HEK293 (cell line): ENCODE data around the gene RDH16.

ENCODE experiments used
- CTCF ChIA-PET: fragments of 350-600 bp; formaldehyde crosslinking; extraction: SDS; loops from one replicate; lab custom pipeline; 2021; ENCODE audit warnings: antibody characterized with exemption; lab: Yijun Ruan, JAX
- POLR2A ChIA-PET: fragments of 300-600 bp; formaldehyde crosslinking; extraction: SDS; loops from one replicate; lab custom pipeline; 2020; ENCODE audit warnings: antibody characterized with exemption, inconsistent platforms; lab: Yijun Ruan, JAX
- H3K27ac ChIP-seq: fragments of 200-500 bp; sonication (Bioruptor generic); 2 replicates; pipeline ENCODE4 v1.5.1; 2014; ENCODE audit warnings: low read depth, low read length, control low read depth, inconsistent platforms; ENCODE audit errors: extremely low read depth
- H3K36me3 ChIP-seq, 2 experiments: fragments of 200-500 bp in 1 of 2; sonication (Bioruptor generic) in 1 of 2; 1 replicate in 1 of 2; 2 replicates in 1 of 2; pipeline ENCODE4 v1.5.1; 2014 to 2017; ENCODE audit warnings: inconsistent platforms in 2 of 2, low read length in 2 of 2; ENCODE audit not compliant: control insufficient read depth in 2 of 2, insufficient read depth in 1 of 2
- H3K4me1 ChIP-seq: fragments of 200-500 bp; sonication (Bioruptor generic); 2 replicates; pipeline ENCODE4 v1.5.1; 2014; ENCODE audit warnings: mild to moderate bottlenecking, low read length, inconsistent platforms; ENCODE audit not compliant: control insufficient read depth, insufficient read depth
- H3K4me3 ChIP-seq: 2 replicates; pipeline ENCODE4 v1.5.1; 2011; ENCODE audit warnings: low read depth, mild to moderate bottlenecking, control low read depth, low read length, moderate library complexity
- H3K9me3 ChIP-seq: fragments of 200-500 bp; sonication (Bioruptor generic); 2 replicates; pipeline ENCODE4 v1.5.1; 2014; ENCODE audit warnings: low read depth, low read length, inconsistent platforms; ENCODE audit not compliant: control insufficient read depth, insufficient read depth
- GLI2 ChIP-seq: fragments of 450-650 bp; formaldehyde crosslinking; IDR thresholded peaks from 2 replicates; pipeline ENCODE4; 2017; ENCODE audit warnings: missing biosample characterization, missing genetic modification characterization, low read depth, borderline replicate concordance
- HOXC10 ChIP-seq: sonication (generic); formaldehyde crosslinking; IDR thresholded peaks from 2 replicates; pipeline ENCODE4 v1.8.1; 2023; ENCODE audit warnings: mild to moderate bottlenecking, missing genetic modification reagents
- HOXD13 ChIP-seq: sonication (generic); formaldehyde crosslinking; IDR thresholded peaks from 2 replicates; pipeline ENCODE4 v1.8.0; 2022; ENCODE audit warnings: missing genetic modification reagents, borderline replicate concordance
- KLF10 ChIP-seq: fragments of 450-650 bp; IDR thresholded peaks from 2 replicates; pipeline ENCODE4 v1.5.1; 2018; ENCODE audit warnings: missing biosample characterization, mild to moderate bottlenecking, missing genetic modification characterization
- KLF17 ChIP-seq: fragments of 450-650 bp; formaldehyde crosslinking; IDR thresholded peaks from 2 replicates; pipeline ENCODE4 v1.5.1; 2016; ENCODE audit warnings: missing biosample characterization, missing genetic modification characterization
- KLF7 ChIP-seq: fragments of 450-650 bp; formaldehyde crosslinking; IDR thresholded peaks from 2 replicates; pipeline ENCODE4 v1.5.1; 2016; ENCODE audit warnings: missing biosample characterization, missing genetic modification characterization, borderline replicate concordance
- KLF9 ChIP-seq: fragments of 450-650 bp; formaldehyde crosslinking; IDR thresholded peaks from 2 replicates; pipeline ENCODE4 v1.5.1; 2016; ENCODE audit warnings: missing biosample characterization, missing genetic modification characterization, low read depth
- MZF1 ChIP-seq: fragments of 450-650 bp; formaldehyde crosslinking; IDR thresholded peaks from 2 replicates; pipeline ENCODE4 v1.5.1; 2017; ENCODE audit warnings: missing biosample characterization, missing genetic modification characterization, borderline replicate concordance
- SCRT1 ChIP-seq: fragments of 450-650 bp; formaldehyde crosslinking; IDR thresholded peaks from 2 replicates; pipeline ENCODE4 v1.5.1; 2016; ENCODE audit warnings: missing biosample characterization, missing genetic modification characterization, borderline replicate concordance
- ZBTB44 ChIP-seq: fragments of 450-650 bp; IDR thresholded peaks from 2 replicates; pipeline ENCODE4 v1.5.1; 2018; ENCODE audit warnings: missing biosample characterization, mild to moderate bottlenecking, missing genetic modification characterization
- ZFP69B ChIP-seq: fragments of 450-650 bp; formaldehyde crosslinking; IDR thresholded peaks from 2 replicates; pipeline ENCODE4 v1.5.1; 2016; ENCODE audit warnings: missing biosample characterization, missing genetic modification characterization
- ZNF175 ChIP-seq: fragments of 450-650 bp; formaldehyde crosslinking; IDR thresholded peaks from 2 replicates; pipeline ENCODE4 v1.5.1; 2016; ENCODE audit warnings: missing biosample characterization, missing genetic modification characterization
- ZNF18 ChIP-seq: fragments of 450-650 bp; formaldehyde crosslinking; IDR thresholded peaks from 2 replicates; pipeline ENCODE4 v1.5.1; 2016; ENCODE audit warnings: missing biosample characterization, missing genetic modification characterization
- ZNF2 ChIP-seq: fragments of 450-650 bp; formaldehyde crosslinking; IDR thresholded peaks from 2 replicates; pipeline ENCODE4 v1.5.1; 2016; ENCODE audit warnings: missing biosample characterization, missing genetic modification characterization
- ZNF239 ChIP-seq: fragments of 450-650 bp; formaldehyde crosslinking; IDR thresholded peaks from 2 replicates; pipeline ENCODE4 v1.5.1; 2016; ENCODE audit warnings: missing biosample characterization, missing genetic modification characterization
- ZNF280C ChIP-seq: fragments of 450-650 bp; formaldehyde crosslinking; IDR thresholded peaks from 2 replicates; pipeline ENCODE4 v1.5.1; 2016; ENCODE audit warnings: missing biosample characterization, missing genetic modification characterization
- ZNF354C ChIP-seq: fragments of 450-650 bp; formaldehyde crosslinking; IDR thresholded peaks from 2 replicates; pipeline ENCODE4 v1.5.1; 2016; ENCODE audit warnings: missing biosample characterization, missing genetic modification characterization, low read depth, borderline replicate concordance
- ZNF529 ChIP-seq: fragments of 450-650 bp; formaldehyde crosslinking; IDR thresholded peaks from 2 replicates; pipeline ENCODE4 v1.5.1; 2017; ENCODE audit warnings: missing genetic modification characterization, missing biosample characterization; ENCODE audit not compliant: insufficient replicate concordance
- ZNF530 ChIP-seq: fragments of 450-650 bp; formaldehyde crosslinking; IDR thresholded peaks from 2 replicates; pipeline ENCODE4 v1.5.1; 2016; ENCODE audit warnings: low read depth, missing biosample characterization, missing genetic modification characterization
- ZNF549 ChIP-seq: fragments of 450-650 bp; IDR thresholded peaks from 2 replicates; pipeline ENCODE4 v1.5.1; 2018; ENCODE audit warnings: missing biosample characterization, missing genetic modification characterization, mild to moderate bottlenecking, inconsistent platforms, moderate library complexity
- ZNF596 ChIP-seq: fragments of 450-650 bp; IDR thresholded peaks from 2 replicates; pipeline ENCODE4 v1.5.0; 2018; ENCODE audit warnings: missing biosample characterization, mild to moderate bottlenecking, missing genetic modification characterization, moderate library complexity
- ZNF600 ChIP-seq: fragments of 450-650 bp; formaldehyde crosslinking; IDR thresholded peaks from 2 replicates; pipeline ENCODE4 v1.5.1; 2016; ENCODE audit warnings: missing biosample characterization, missing genetic modification characterization
- ZNF76 ChIP-seq: fragments of 450-650 bp; formaldehyde crosslinking; IDR thresholded peaks from 2 replicates; pipeline ENCODE4; 2016; ENCODE audit warnings: low read depth, missing biosample characterization, missing genetic modification characterization, borderline replicate concordance
- ZNF776 ChIP-seq: fragments of 450-650 bp; formaldehyde crosslinking; IDR thresholded peaks from 2 replicates; pipeline ENCODE4 v1.5.0; 2017; ENCODE audit warnings: missing biosample characterization, missing genetic modification characterization, borderline replicate concordance
- ZNF777 ChIP-seq: fragments of 450-650 bp; formaldehyde crosslinking; IDR thresholded peaks from 2 replicates; pipeline ENCODE4 v1.5.1; 2017; ENCODE audit warnings: missing biosample characterization, missing genetic modification characterization, borderline replicate concordance
- ZNF785 ChIP-seq: fragments of 450-650 bp; formaldehyde crosslinking; IDR thresholded peaks from 2 replicates; pipeline ENCODE4 v1.5.1; 2016; ENCODE audit warnings: missing biosample characterization, missing genetic modification characterization
- ZNF830 ChIP-seq: fragments of 450-650 bp; IDR thresholded peaks from 2 replicates; pipeline ENCODE4 v1.5.0; 2018; ENCODE audit warnings: missing biosample characterization, missing genetic modification characterization, low read depth, mild to moderate bottlenecking, moderate library complexity
- ZNF843 ChIP-seq: fragments of 450-650 bp; formaldehyde crosslinking; IDR thresholded peaks from 2 replicates; pipeline ENCODE4 v1.5.1; 2016; ENCODE audit warnings: missing biosample characterization, missing genetic modification characterization
- ZSCAN30 ChIP-seq: fragments of 450-650 bp; IDR thresholded peaks from 2 replicates; pipeline ENCODE4 v1.5.1; 2018; ENCODE audit warnings: missing biosample characterization, mild to moderate bottlenecking, missing genetic modification characterization, moderate library complexity

Gene RDH16

GRCh38 chr12:56951582-56952339 is 5.6 kb downstream of the RDH16 start:
- no peaks in the 10 kb centered on the region for H3K9me3 ChIP-seq
- no peaks in the 10 kb centered on the region for H3K4me1 ChIP-seq
- no peak overlapping the region for H3K27ac ChIP-seq
- no peaks in the 10 kb centered on the region for H3K36me3 ChIP-seq
- CTCF ChIA-PET, result interaction anchor here (0.6 kb wide), 1 partner anchor 14 kb away, joined by 3 read pairs; no protein-coding TSS in a partner anchor
- no peak for TF ChIP-seq ZNF175
- TF ChIP-seq ZNF530 (tag by site-specific recombination), result no peak
- no peak for TF ChIP-seq ZNF596 (tag by site-specific recombination)
- TF ChIP-seq GLI2 (tag by site-specific recombination), result no peak
- no peak for TF ChIP-seq ZNF785 (tag by site-specific recombination)
- no peak for TF ChIP-seq KLF17
- no peak for TF ChIP-seq ZNF2
- no peak for TF ChIP-seq ZNF777 (tag by site-specific recombination)
- TF ChIP-seq ZNF18 (tag by site-specific recombination), result no peak
- TF ChIP-seq ZNF600, result no peak
- no peak for TF ChIP-seq KLF7 (tag by site-specific recombination)
- no peak for TF ChIP-seq ZNF830 (tag by site-specific recombination)
- H3K4me3 ChIP-seq, result no peak overlapping the region
- POLR2A ChIA-PET, result no interaction called here

GRCh38 chr12:56948881-56949280 is 8.5 kb downstream of the RDH16 start:
- POLR2A ChIA-PET, result no interaction called here
- no peaks in the 10 kb centered on the region for H3K9me3 ChIP-seq
- no peak overlapping the region for H3K27ac ChIP-seq
- no peaks in the 10 kb centered on the region for H3K36me3 ChIP-seq
- CTCF ChIA-PET, result interaction anchor here (1.3 kb wide), 1 partner anchor 39 kb away, joined by 4 read pairs; no protein-coding TSS in a partner anchor
- H3K4me3 ChIP-seq, result no peak overlapping the region
- H3K4me1 ChIP-seq, result no peaks in the 10 kb centered on the region
- TF ChIP-seq ZBTB44 (tag by site-specific recombination) (no peak), KLF10 (tag by site-specific recombination) (no peak), ZSCAN30 (tag by site-specific recombination) (no peak), ZNF529 (no peak), SCRT1 (no peak), HOXD13 (CRISPR knock-in tag) (no peak), ZNF76 (no peak), ZNF354C (tag by site-specific recombination) (no peak), ZFP69B (tag by site-specific recombination) (no peak), KLF9 (tag by site-specific recombination) (no peak), MZF1 (tag by site-specific recombination) (no peak), ZNF280C (no peak), ZNF239 (tag by site-specific recombination) (no peak), ZNF843 (tag by site-specific recombination) (no peak), ZNF776 (no peak), HOXC10 (CRISPR knock-in tag) (no peak), ZNF549 (no peak)
